HG03575 (cell line): ENCODE data around the gene NEGR1.

ENCODE experiments used
- ATAC-seq: cut with Tn5 transposase; IDR thresholded peaks from one replicate; pipeline ENCODE4 v1.9.1; 2021; ENCODE audit not compliant: unreplicated experiment, insufficient number of reproducible peaks, low FRiP score; ENCODE audit errors: extremely low read depth

NEGR1 gene

DNA sequence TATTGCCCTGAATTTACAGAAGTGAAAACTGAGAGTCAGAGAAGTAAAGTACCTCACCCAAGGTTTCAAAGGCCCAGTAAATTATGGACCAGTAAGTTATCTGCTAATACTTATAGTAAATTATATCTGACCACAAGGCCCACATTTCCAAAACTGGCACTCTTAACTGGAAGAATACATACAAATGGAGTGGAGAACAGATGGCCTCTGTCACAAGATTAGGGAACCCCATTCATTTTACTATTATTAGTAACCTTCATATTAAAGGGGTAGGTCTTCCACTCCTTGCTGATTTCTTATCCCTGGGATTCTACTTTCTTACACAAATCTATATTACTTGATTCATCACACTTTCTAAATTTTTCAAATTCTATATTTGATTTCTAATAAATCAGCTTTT is 588.8 kb downstream of the NEGR1 start:
- ATAC-seq, result no peak

DNA sequence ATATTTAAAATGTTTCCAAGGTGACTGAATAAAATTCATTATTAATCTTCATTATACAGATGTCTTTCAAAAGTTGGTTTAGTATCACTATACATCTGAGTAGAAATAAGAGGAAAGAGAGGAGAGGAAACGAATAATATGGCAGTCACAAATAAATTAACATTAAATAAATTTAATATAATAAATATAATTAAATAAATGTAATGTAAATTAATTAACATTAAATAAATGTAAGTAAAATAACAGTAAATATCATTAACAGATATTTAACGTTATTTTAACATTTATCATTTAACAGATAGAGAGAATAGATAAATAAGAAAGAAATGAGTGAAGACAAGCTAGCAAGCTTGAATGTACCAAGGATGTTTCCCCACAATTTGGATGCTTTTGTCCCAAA is 592.7 kb downstream of the NEGR1 start:
- ATAC-seq, result no peak

DNA sequence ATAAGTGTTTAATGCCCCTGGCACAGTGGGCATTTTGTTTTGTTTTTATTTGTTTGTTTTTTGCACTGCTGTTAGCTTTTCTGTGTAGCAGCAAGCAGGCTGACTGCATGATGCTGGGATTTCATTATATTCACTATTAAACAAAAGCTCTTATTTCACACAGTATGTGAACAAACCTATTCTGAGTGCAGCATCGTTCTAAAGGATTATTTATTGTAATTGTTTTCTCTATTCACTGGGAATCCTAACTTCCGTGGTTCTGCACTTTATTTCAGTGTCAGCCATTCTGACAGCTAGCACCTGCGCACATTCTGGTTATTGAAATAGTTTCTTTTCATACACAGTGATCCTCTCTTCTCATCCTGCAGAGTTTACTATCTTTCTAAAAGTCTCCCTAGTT is 595.0 kb downstream of the NEGR1 start:
- no peak for ATAC-seq

DNA sequence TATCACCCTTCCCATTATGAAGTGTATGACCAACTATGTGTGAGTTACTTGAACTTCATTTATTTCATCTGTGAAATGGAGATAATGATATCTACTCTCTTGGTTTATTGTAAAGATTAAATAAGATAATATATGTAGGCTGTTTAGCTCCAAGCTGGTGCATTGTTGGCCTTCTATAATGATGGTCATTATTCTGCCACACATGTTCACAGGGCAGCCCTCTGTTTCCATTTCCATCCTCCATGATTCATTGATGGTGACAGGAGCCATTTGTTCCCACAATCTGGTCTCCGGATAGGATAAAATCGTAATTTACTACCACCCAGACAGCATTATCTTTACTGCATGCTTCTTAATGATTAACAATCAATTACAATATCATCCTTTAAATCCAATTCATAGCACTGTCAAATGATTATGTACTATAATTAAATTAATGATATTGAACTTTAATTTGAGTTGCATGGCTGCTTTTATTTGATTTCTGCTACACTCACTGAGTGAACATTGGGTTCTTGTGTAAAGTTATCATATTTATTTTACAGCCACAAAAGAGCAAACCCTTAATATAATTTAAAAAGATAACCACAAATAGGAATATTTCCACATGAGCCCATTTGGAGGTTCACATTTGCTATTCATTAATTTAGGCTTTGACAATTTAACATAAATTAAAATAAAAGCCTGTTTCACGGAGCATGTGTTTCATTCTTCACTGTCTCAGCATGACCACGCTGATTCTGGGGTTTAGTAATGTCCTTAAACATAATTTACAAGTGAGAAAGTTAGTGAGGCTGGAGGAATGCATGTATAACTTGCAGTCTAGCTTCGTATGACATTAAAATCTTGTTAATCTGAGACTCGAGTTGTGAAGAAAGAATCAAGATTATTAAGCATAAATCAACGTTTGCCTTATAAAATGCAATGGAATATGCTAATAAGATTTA is 605.1 kb downstream of the NEGR1 start:
- ATAC-seq, result no peak

DNA sequence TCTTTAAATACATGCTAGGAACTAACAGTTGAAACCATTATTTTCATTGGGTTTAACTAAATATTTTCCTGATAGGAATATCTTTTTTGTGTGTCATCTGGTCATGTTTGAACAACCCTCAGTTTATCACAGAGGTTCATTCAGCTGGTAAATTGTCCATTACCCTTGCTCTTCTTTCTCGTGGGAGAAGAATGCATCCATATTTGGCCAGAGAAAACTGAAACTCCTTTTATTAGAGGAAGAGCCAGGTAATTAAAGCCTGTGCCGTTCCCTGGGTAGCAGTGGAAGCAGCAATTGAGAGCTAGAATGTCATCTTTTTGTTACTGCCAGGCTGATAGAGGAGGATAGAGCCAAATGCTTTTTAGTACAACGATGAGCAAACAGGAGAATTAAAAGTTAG is 614.3 kb downstream of the NEGR1 start:
- no peak for ATAC-seq

DNA sequence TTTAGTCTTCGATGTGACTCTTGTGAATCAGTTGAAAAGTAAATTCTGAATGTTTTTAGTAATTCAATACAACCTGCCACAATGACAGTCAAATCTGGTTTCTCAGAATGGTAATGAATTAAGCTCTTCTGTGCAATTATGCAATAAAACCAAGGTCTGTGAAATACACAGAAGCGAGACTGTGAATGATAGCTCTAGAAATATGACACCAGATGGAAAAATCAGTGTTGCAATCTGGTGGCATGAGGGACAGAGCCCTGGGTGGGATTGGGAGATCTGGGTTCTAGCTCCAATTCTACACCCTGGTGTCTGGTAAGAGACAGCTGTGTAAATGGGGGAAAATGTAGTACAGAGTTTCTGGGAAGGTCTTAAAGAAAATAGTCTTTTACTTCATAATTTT is 615.1 kb downstream of the NEGR1 start:
- no peak for ATAC-seq

DNA sequence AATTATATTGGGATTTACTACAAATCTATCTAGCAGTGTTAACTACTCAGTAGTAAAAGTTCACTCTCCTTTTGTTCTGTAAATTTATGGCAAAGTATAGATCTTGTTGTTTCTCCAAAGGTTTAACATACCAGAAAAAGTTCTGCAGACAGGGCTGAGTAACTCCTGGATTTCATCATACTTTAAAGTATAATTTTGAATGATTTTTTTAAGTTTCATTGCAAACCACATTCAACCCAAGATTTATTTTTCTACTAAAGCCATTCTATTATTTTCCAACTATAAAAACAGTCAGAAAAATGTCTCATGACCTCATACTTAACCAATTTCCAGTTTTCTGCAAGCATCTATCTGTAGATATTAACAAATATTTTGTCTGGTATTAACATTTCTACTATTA is 615.7 kb downstream of the NEGR1 start:
- ATAC-seq, result no peak

DNA sequence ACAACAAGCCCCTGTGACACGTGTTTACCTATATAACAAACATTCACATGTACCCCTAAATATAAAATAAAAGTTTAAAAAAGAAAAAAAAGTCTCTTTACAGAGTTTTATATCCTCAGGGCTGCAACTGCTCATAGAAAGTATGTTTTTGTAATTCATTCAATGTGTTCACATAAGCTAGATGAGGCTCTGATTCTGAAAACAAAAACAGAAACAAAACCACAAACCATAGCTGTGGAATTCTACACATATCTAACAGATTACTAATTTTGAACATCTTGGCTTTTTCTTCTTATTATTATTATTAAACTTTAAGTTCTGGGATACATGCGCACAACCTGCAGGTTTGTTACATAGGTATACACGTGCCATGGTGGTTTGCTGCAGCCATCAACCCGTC is 621.9 kb downstream of the NEGR1 start:
- ATAC-seq, result no peak

DNA sequence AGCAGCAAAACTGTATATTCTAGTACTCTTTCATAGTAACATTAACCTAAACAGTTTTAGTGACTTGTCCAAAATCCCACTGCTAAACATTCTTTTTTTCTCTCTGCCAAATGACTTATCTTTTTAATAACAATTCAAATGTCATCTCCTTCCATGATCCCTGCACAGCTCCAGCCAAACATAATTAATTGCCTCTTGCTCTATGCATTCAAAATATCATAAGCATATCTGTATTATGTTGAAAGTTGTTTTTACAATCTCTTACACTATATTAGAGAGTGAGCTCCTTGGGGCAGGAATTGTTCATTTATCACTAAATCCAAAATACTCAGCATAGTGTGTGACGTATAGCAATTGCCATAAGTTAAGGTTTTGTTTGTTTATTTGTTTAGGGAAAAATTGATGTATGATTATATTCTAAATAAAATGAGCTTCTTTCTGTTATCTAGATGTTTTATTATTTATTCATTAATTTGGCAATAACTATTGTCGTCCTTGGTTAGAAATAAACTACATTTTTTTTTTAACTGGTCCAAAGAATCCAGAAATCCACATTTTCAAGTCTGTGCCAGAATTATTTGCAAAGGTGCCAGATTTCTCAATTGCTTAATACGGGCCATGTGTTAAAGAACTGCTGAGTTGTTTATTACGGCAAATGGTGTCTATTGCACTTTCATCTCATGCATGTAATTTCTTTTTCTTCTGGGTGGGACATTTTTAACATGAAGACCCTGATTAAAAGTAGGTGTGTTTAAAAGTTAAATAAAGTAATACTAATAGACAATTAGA is 624.3 kb downstream of the NEGR1 start:
- no peak for ATAC-seq

DNA sequence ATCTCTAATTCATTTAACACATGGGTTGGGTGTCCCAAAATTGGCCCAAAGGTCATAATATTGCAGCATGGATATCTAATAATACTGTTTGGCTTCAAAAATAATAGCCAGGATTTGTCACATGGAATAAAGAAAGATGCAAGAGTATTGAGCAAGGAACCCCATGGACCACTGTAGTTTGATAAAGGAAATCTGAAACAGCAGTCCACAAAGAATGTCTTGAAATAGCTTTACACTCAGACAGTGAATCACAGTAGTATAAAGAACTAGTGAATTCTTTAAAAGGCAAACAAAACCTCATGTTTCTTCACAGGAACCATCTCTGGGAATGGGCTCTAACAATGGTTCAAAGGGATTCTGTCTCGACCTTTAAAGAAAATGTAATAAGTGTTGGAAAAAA is 625.4 kb downstream of the NEGR1 start:
- ATAC-seq, result no peak

DNA sequence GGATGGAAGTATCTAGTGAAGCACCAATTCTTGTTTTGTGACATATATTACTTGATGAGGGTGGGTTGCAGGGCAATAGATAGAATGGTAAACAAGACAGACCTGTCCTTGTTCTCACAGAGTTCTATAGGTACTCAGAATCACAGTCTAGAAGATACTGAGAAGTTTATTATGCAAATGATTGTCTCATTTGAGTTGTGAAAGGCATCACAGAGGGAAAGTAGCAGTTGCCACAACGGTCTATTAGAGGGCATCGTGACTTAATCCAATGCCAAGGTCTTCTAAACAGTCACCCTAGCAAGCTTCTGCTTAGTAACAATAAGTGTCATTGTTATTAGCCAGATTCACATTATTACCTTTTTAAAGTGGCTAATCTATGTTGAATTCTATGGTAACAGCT is 626.7 kb downstream of the NEGR1 start:
- ATAC-seq, result no peak

DNA sequence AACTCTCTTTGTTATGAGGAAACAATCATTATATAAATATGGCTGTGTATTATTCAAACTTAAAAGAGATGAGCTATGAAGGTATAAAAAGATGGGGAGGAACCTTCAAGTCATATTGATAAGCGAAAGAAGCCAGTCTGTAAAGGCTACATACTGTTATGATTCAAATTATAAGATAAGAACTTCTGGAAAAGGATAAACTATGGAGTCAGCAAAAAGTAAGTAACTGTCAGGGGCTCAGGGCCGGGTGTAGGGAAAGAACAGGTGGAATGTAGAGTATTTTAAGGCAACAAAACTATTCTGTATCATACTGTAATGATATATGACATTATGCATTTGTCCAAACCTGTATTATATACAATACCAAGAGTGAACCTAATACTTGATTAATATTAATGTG is 628.4 kb downstream of the NEGR1 start:
- no peak for ATAC-seq

DNA sequence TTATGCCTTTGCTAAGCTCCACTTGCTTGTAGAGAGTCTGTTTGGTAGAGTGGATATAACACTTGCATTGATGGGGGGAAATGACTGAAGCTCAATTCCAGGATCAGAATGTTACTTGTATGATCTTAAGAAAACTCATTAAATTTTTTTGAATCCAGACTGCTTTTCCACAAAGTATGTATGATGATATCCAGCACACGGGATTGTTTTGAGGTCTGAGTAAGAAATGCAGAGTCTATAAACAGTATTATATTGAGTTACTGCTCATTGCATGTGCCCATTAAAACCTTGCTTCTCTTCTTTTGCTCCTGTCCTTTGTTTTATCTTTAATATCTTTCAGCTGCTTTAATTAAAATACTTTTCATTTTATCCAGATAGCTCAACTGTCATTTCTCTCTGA is 631.1 kb downstream of the NEGR1 start:
- no peak for ATAC-seq

DNA sequence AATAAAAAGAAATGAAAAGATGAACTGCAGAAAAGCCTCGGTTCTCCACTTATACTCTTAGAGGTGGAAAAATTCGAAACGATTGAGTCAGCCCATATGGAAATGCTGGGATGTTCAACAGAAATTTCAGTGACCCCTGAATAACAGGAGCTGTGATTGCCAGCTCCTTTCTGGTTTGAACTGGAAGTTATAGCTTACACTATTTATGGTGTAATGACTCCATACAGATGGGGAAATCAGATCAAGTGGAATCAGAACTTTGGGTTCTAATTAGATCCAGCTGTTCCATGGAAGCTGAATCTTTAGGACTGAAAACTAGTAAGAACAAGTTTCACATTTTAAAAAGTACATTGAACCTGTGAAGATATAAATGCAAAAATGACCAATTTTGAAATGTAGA is 632.2 kb downstream of the NEGR1 start:
- ATAC-seq, result no peak

DNA sequence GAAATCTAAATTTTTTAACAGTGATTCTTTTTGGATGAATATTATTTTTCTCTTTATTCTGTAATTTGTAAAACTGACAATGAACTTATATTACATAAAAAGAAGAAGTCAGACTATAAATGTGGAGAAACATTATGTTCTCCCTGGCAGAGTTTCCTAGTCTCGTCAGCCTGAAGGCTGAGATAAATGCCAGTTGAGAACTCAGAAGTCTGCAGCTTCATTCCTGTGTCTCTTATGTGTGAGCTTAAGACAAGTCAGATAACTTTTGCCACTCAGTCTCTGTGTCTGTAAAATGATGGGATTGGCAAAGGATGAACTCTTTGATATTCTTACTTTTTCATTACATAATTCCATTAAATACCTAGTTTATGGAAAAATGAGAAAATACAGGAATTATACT is 632.7 kb downstream of the NEGR1 start:
- ATAC-seq, result no peak

DNA sequence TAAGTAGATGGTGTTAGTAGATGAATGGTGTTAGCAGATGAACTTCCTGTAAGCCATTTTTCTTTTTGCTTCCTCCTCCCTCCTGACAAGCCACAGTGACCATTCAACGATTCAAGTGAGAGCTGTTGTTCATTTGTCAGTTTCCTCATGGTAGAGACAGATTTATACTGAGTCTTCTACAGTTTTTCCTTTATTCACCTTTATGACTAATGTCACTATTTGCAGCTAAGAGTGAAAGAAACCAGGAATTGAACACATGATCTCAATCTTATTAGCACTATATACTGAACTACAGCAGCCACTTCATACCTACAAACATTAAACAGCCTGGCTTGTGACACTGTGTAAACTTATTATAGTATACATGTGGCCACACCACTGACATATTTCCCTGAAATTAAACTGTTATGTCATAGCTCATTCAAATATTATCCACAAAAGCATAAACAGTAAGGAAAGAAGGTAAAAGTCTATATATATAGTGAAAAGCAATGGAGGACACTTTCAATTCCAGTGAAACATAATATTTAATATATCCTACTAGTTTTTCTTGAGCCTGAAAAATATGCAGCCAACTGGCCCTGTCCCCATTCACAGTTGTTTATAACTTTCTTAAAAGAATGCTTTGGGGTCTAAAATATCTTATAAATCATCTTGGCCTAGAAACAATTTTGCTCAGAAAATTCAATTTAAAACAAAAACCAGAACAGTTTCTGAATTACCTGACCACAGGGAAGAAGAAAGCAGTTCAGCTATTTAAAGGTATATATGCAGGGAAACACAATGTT is 634.6 kb downstream of the NEGR1 start:
- no peak for ATAC-seq

DNA sequence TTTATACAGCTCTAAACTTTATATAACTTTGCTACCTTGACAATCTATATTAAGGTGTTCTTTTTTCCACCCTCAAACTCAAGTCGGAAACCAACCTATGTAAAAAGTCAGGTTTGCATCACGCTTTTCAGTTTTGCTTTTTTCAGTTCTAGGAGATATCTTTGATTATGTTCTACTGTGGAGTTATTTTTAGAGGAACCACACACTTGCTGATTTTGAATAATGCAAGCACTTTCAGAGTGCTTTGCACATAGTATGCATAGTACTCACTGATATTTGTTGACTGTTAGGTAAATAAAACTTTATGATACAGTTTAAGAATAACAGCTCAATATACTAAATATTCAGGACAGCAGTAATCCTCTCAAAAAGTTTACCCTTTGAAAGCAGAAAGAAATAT is 637.3 kb downstream of the NEGR1 start:
- no peak for ATAC-seq

DNA sequence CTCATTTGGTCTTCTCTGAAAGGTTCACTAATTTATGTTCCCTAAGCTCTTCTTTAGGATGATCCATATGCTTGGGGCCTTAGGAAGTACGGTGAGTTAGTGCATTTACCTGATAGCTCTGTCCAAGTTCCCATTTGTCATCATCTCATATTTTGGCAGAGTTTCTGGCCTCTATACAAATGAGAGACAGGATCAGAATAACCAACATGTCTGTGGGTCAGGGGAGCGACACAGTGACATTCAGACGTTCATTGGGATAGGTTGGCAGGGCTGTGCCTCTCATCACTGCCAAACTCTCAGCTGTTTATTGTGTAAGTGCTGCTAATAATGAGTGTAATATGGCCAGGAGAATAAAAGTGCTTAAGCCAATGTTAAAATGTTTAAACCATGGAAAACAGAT is 640.4 kb downstream of the NEGR1 start:
- ATAC-seq, result no peak

DNA sequence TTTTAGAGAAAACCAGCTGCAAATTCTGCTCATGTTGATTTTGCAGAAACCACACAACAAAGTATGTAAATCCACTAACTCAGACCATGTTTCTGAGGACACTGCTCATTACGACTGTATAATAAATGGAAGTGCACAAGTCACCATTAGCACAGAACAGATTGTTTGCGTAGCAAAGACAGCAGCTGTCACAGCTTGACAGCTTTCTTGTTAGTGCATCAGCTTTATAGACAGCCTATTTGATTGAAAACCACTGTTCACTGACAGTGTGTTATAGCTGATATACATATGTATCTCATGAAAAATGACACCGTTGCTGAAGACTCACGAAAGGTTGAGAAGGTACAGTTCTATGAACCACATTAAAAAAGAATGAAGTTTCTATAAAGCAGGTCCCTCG is 641.3 kb downstream of the NEGR1 start:
- no peak for ATAC-seq

DNA sequence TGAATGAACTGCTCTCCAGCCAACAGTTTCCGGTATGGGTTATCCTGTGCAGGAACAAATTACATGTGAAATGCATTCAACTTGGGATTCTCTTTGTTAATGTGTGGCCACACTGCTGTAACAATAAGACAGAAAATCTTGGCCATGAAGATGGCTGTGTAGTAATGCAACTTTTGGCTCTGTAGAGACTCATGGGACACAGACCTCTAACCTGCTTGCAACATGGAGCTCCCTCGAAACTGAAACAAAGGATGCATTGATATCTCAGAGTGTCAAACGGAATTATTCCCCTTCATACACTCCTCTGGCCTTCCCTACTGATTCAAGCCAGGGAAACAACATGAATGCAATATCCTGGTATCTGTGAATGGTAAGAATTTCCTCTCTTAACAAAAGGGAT is 642.2 kb downstream of the NEGR1 start:
- no peak for ATAC-seq
